HG02970 (cell line): ENCODE data around the gene PCNX2.

ENCODE experiments used
- ATAC-seq: cut with Tn5 transposase; IDR thresholded peaks from one replicate; pipeline ENCODE4 v1.9.1; 2021; ENCODE audit warnings: mild to moderate bottlenecking, moderate library complexity, moderate number of reproducible peaks; ENCODE audit not compliant: unreplicated experiment, low FRiP score

Gene PCNX2

DNA sequence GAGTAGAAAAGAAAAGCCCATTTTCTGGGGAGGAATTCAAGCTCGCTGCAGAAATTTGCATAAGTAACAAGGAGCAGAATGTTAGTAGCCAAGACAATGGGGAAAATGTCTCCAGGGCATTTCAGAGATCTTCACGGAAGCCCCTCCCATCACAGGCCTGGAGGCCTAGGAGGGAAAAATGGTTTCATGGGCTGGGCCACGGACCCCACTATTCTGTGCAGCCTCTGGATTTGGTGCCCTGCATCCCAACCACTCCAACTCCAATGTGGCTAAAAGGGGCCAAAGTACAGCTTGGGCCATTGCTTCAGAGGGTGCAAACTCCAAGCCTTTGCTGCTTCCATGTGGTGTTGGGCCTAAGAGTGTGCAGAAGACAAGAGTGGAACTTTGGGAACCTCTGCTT is 302.0 kb downstream of the PCNX2 start:
- no peak for ATAC-seq

DNA sequence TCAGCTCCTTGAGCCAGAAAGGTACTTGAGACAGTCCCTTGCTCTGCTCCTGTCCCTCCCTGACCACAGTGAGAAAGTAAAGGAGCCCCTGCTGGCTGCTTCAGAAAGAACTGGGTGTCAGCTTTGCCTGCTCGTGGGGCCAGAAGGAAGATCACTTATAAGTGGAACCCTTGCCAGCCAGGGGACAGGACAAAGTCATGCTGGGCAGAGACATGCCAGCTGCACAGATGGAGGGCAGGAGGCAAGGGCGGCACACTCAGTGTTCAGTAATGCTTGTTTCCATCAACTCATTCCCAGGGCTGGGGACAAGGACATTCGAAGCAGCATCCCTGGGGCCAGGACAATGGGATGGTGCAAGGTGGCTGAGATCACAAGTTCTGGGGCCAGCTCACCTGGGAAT is 303.3 kb downstream of the PCNX2 start:
- ATAC-seq: no peak

DNA sequence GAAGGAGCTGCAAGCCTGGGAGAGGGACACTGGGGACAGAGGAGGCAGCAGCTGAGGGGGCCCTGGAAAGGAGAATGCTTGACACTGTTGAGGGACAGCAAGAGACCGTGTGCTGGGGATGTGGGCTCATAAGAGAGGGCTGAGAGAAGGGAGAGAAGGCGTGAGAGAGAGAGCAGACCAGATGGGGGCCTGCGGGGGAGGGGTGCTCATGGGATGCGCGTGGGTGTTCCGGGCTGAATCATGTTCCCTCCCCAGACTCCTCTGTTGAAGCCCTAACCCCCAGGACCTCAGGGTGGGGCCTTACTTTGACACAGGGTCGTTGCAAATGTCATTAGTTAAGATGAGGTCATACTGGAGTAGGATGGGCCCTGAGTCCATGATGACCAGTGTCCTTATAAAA is 304.3 kb downstream of the PCNX2 start:
- ATAC-seq: no peak

DNA sequence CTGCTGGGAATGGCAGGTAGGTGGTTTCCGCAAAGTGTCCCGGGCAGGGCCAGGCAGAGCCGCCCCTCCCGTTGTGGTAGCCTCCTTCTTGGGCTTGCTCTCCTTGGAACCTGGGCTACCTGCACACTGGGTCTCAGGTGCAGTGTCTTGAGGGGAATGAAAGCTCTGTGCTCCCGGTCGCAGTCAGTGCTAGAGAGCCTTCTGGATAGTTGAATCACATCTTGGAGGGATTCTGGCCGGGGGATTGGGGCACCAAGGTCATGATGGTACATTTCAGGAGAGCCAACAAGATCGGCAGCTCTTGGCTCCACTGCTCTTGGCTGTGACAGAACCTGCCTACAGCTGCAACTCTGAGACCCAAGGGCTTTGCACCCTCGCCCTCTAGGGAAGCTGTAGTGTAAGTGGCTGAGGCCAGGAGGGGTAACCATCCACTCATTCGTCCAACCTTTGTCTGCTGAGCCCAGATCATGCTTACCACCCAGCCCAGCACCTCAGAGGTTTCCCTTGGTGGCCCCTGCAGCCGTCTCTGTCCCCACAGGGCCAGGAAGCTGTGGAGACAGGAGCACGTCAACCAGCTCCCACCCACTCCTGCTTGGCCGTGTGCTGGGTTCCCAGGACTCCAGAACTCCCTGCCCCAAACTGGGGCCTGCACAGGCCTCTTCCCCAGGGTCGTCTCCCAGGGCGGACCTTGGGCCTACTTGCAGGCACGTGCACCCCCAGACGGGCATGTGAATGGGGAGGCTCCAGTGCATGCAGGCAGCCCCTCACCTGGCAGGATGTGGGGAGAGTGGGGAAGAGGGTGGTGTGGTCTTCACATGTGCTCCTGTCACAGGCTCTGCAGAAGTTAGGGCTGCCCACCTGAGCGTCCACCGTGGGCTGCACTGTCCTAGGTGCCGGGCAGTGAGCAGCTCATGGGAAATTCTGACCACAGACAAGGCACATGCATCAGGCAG is 305.1 kb downstream of the PCNX2 start:
- no peak for ATAC-seq

DNA sequence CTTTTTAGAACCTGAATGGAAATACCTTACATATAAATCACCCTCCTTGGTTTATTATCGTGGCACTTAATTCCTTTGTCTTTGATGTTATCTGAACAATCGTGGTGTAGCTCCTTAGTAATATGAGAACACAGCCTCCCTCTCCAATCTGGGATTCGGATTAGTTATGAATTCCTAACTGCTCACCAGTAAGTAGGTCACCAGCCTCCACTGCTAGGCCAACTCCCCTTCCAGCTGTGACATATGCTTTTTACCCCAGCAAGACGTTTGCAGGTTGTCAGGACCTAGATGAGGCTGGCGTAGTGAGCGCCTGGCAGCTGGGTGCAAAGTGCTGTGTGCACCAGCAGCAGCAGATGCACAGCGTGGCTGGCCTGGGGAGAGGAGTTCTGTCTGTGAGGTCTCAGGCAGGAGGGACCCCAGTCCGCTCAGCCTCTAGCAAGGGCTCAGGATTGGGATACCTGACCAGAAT is 306.9 kb downstream of the PCNX2 start:
- ATAC-seq: no peak

DNA sequence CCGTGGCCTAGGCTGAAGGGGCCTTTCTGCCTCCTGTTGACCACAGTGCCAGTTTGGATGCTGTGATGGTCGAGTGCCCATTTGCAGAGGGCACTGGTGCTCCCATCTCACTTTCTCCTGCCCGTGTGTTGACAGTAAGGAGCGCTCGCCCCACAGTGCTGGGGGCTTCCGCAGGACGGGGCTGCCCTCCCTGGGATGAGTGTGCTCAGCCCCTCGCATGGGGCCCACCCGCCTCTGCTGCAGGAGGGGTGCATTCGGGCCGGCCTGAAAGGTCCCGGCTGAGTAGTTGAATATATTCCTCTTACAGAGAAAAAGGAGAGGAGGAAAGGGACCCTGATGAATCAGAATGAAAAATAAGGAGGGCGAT is 307.8 kb downstream of the PCNX2 start:
- no peak for ATAC-seq

DNA sequence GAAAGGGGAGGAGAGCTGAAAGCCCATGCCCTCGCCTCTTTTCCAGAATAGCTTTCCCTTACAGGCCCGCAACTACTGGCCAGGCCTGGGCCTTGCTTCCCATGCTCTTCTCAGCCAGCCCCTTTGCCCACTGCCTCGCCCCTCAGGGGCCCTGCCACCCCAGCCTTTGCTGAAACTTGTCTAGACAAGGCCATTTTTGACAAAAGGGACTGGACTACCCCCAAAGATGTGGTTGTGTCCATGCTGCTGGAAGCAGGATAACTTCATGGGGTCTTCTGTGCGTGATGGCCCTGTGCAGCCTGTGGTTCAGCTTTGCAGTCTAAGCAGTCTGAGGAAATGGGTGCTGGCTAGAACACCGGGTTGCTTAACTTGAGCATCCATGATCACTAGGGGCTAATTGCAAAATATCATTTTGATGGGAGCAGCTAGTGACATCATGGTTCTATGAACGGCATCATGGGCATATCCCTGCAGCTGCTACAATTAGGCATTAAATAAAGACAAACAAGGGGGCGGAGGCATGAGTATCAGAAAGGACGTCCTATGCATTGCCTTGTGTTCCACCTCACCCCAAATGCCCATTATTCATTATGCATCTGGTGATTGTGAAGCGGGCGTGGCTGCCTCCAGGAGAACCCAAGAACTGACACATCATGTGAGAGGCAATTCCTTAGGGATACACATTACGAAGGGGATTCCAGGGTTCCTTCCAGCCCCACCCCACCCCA is 308.3 kb downstream of the PCNX2 start:
- no peak for ATAC-seq

DNA sequence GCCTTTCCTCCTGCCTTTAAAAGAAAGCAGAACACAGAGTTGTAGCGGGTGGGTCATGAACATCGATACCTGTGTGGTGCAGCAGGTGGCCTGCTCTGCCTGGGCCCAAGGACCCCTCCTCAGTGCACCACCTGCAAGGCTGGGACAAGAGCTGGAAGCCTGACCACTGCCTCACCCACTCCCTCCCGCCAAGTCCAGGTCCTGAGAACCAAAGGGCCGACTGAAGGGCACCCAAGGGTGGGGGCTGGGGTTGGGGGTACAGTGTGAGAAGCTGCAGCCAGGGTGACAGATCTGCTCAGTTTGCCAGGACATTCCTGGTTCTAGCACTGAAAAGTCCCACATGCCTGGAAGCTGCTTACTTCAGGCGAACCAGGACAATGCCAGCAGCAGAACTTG is 309.0 kb downstream of the PCNX2 start:
- no peak for ATAC-seq

DNA sequence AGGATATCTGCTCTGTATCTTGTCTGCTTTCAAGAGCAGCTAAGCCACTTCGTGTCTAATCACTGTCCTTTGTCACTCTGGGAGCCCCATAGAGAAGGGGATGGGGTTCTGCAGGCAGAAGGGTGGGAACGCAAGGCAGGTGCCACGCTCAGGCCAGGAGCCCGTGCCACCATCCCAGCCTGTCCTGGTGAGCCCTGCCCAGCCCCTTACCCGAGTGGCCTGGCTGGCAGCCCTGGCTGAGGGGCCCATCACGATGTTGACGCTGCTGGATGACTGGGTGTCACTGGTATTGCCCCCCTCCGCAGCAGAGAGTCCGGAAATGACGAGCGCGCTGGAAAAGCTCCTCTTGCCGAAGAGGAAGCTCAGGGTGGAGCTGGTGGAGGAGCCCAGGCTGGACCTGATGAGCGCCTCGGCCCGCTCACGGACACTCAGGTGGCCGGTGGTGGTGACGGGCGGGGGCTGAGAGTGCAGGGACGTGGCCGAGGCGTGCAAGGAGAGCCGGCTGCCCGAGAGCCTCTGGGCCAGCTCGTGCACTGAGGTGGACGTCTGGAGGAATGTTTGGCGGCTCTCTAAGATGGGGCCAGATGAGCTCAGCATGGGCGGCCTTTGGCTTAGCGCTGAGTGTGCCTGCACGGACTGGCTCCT is 309.5 kb downstream of the PCNX2 start:
- no peak for ATAC-seq

DNA sequence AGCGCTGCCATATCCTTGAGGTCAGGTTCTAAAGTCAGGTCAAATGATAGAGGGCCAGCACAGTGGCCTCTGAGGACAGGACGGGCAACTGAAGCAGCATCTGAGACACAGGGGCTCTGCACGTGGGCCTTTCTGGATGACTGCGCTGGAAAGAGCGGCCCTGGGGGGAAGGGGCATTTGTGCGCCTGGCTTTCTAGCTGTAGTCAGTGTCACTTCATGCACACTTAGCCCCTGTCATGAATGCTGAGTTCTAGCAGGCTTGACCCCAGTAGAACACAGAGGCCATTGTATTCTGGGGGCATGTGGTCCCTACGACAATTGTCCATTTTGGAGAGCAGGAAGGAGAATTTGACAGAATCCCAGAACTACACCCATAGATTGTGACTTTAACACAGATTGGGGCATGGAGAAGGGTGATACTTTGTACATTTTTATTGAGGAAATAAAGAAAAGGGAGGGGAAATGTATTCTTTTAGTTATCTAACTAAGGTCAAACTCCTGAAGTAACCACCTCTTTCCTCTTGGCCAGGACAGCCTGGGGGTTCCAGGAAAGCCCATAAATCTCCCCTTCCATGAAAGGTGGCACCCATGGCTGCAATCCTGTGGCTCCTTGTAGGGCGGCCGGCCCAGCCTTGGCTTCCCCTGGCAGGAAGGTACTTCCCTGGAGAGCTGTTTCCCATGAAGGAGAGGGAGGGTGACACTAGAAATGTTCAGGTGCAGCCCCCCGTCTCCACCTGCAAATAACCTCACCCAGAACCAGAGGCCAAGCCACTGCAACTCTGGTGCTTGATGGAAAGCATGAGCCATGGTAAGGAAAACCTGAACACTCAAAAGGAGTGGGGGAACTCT is 310.7 kb downstream of the PCNX2 start:
- ATAC-seq: no peak

DNA sequence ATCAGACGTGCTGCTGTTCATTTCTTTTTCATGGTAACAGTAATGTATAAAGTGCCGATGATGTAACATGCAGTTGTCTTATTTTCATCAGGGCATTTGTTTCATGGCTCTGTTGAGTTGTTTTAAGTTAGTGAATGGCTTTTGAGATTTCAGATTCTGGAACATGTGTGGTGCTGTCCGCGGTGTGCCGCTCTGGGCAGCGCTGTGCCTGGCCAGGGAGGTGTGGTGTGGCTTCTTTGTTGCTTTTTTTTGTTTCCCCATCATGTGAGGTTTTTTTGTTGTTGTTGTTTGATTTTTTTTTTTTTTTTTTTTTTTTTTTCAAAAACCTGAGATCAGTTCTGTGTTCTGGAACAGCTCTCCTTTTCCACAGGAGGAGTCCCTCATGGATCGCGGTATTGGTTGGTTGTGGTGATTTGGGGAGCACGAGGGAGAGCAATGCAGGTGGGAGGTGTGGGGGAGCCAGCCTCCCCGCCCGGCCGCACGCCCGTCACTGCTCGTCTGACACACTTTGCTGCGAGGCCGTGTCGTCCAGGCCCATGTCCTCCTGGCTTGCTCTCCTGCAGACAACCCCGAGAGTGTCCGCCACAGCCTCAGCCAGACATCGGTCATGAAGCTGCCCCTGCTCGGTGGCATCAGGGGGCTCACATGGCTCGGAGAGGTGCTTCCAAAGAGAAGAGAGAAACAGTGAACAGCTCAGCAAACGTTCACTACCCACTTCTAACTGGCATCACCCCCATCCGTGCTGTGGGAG is 311.5 kb downstream of the PCNX2 start:
- no peak for ATAC-seq

DNA sequence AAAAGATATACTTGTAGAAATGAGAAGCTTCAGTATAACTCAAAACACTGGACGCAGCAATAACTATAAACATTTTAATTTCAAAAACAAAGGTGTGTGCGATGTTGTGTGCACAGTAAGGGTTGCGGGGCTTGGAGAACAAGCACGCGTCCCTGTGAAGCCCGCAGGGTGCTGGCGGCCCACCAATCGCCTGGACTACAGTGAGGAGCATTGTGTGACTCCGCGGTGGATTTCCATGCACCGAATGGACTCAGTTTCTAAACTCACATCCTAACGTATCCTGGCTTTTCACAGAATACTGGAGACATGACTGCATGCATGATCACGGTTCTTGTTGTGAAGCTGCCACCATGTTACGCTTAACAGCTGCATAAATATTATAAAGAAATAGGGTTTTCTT is 312.1 kb downstream of the PCNX2 start:
- ATAC-seq: no peak

DNA sequence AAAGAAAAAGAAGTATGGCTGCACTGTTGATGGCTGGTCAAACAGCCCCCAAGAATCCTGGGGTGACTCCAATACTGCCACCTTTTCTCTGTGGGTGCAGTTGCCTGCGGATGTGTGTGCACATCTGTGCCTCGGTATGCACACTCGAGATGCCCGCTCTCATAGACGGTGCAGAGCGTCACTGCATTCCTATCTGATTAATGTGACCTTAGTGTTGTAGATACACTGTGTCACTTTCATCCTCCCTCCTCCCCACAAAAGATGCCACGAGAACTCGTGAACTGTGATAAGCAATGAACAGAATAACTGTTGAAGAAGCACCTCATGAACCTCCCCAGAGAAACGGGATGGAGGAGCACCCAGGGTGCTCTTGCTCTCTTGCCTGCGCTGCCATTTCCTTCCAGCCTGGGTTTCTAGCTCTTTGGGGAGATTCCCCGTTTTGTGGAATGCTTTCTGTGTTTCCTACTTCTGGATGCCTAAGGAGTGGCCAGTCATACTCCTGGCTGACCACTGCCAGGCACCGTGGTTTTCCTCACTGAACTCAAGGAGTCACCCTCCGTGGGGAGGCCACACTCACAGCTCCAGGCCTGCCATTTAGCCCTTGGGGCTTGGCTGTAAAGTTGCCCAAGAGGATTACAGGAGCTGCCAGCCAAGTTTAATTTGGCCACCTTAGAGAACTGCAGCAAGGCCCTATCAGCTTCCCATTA is 313.1 kb downstream of the PCNX2 start:
- no peak for ATAC-seq

DNA sequence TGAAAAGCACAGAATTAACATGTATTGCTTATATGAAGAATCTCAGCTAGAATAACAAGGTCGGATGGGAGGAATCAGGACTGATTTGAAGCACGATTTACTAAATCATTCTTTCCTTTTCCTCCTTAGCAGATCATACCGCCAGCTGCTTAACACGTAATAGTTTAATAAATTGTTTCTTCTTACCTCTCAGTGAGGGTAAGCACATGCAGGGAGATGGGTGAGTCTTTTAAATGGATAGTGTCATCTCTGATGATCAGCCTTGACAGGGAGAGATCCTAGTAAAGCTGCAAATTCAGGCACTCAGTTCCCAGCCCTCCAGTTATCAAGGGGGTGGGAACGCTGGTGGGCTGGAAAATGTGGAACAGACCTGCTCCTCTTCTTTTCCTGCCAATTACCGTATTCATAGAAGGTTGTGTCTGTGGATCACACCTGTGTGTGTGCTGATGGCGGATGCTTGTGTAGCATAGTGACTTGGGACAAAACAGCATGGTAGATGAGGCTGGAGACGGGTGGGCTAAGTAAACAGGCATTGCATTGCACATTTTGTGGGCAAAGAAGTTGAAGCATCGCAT is 314.5 kb downstream of the PCNX2 start:
- ATAC-seq: no peak

DNA sequence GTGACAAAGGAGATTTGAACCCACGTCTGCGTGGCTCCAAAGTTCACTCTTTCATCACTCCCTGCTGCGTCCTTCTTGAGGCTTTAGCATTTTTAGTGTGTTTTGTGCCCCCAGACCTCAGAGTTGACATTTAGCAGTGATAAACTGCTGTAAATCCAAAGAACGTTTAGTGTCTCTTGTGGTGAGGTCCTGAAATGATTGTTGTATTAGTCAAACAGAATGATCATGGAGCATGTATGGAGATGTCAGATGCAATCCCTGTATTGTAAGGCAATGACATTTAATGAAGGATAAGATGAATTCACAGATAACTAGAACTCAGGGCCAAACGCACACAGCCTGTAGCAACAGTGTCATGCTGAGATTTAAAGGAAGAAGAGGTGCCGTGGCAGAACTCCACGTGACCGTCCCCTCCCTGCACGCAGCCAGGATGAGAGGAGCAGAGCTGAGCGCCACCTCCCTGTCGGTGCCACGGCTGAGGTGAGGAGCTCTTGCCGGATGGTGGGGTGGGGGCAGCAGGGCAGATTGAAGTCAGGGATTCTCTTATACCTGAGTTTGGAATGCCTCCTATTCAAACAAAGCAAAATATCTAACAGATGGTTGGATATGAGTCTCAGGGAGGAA is 315.1 kb downstream of the PCNX2 start:
- no peak for ATAC-seq

DNA sequence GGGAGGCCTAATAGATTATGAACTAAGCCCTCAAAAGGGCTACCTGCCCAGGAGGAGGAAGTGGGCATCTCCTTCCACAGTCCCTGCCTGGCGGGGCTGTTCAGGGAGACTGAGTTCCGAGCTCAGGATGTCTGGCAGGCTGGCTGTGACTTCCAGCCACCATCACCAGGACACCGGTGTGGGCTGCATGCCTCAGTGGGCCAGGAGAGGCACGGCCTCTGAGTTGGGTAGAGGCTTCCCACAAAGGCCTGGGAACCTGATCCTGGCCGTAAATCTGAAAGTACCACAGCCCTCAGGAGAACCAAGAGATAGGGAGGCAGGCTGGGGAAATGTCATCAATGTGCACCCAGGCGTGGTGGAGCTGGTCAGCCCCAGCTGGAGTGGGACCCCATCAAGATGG is 316.0 kb downstream of the PCNX2 start:
- ATAC-seq: no peak

DNA sequence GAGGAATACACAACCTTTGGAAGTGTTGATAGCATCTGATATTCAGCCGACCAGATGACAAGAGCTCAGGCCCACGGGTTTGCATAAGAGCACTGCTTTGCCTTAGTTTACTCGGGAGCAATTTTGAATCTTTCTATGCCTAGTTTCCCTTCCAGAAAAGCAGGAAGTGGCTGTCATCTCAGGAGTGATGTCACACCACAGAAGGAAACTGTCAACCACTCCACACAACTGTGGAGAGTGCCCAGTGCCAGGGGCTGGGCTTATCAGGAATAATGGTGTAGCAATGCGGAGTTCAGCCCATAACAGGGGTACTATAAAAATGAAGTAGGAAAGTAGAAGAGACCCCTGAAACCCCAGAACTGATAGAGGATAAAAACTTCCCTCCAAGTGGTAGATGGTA is 316.7 kb downstream of the PCNX2 start:
- ATAC-seq: no peak

DNA sequence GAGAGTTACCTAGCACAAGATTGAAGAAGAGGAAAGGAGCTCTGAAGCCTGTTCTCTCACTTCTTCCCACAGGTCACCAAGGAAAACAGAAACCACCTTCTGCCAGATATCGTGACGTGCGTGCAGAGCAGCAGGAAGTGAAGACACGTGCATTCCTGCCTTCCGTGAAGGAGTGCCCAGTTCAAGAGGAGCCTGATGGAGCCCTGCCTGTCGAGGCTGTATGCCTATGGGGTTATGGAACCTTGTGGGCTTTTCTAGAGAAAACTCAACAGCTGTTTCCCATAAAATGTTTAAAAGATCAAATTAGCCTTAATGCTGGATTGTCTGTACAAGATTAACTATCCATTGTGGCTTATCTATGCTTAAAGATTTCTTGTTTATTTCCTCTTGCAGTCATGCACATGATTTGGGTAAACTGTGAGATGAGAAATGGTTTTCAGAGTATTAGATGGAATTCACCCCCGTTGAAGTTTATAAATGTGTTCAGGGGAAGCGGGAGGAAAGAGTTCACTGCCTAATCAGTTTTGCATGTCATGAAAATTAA is 317.4 kb downstream of the PCNX2 start:
- ATAC-seq: no peak
